DMS153 (cell line): ENCODE data around the gene KLHDC1.

ENCODE experiments used
- DNase-seq: peaks from one replicate; lab custom pipeline; 2025; lab: John Stamatoyannopoulos, UW

KLHDC1 gene

GRCh38 chr14:49786315-49786714, 93.4 kb downstream of the KLHDC1 start:
- DNase-seq: no peak

- DNase-seq: no peak
Measured at GRCh38 chr14:49792618-49793017, 99.7 kb downstream of the KLHDC1 start.

- no peak for DNase-seq
Measured at GRCh38 chr14:49796025-49796424, 103.1 kb downstream of the KLHDC1 start.
